ENCODE measurements around the gene GRB2. TPM values are rescaled to one million over a fixed set of nuclear protein-coding genes. Genes with fewer than 3 reads are reported as not detected.
"Not testable (repeated sequence)": the region's sequence is repeated elsewhere in the genome, so short reads cannot be mapped to it uniquely, and the experiment has no call there.

GRB2 gene
- total RNA-seq = 100 to 1,000 TPM; 180 to 352 (median 238) TPM
- polyA plus RNA-seq = 100 to 1,000 TPM in 1 of 3 donors, 10 to 100 TPM in 2; 66.8 to 117 (median 85.2) TPM
- long read RNA-seq, donor 1, transcript GRB2-202 (6 exons, 3,248 nt) = major isoform, 23 of 46 reads
- long read RNA-seq, donor 1, transcript GRB2-205 (5 exons, 3,182 nt) = minor isoform, 6 of 46 reads
- long read RNA-seq, donor 1, partial matches to known transcripts = 15 of 46 reads
- long read RNA-seq, donor 1, other reads (novel, unspliced or antisense) = 0 of 46 reads
- long read RNA-seq, donor 2, transcript GRB2-205 (5 exons, 3,182 nt) = minor isoform, 5 of 40 reads
- long read RNA-seq, donor 2, transcript GRB2-202 (6 exons, 3,248 nt) = major isoform, 35 of 40 reads
- long read RNA-seq, donor 2, partial matches to known transcripts = 0 of 40 reads
- long read RNA-seq, donor 2, other reads (novel, unspliced or antisense) = 0 of 40 reads

GRCh38 chr17:75405365-75406221 lies at the start of gene GRB2:
Gene GRB2 (minus strand): TSS chr17:75405678. CDS start chr17:75393628, 12,050 bp downstream.
- intact Hi-C loops (cut with DNase I; ENCODE audit: low total_unique reads) = no loop called here
- Histone ChIP-seq H3K9me3 (no peaks in the 10 kb centered on the region), H3K36me3 (peaks cover 0 to 3% (median 0%) of the 10 kb centered on the region in 6 donors), H3K4me3 (peak within 1 kb of the TSS; percentile 78 to 99 (median 97)), H3K4me1 (peaks cover 33 to 63% (median 47%) of the 10 kb centered on the region in 6 donors), H3K27me3 (replicated peaks in 1 of 7) (no peaks in the 10 kb centered on the region), H3K27ac (peak within 1 kb of the TSS; percentile 97 to 100 (median 98))
- 0 to 1% (median 1%) methylated on average over 50 to 74 of the region's 74 CpGs for WGBS, 5 donors
- peak; percentile 100 for DNase-seq
- TF ChIP-seq CTCF (IDR thresholded peaks at IDR 0.05 in 8 of 11, conservative IDR thresholded peaks at IDR 0.05 in 3 of 11) (peak in 6 of 11 experiments; percentile 4 to 66 (median 54)), POLR2A (IDR thresholded peaks at IDR 0.05) (peak; percentile 76 to 89 (median 81)), POLR2AphosphoS5 (IDR thresholded peaks at IDR 0.05) (peak; percentile 98 to 99 (median 98))

- H3K27ac ChIP-seq = not testable (repeated sequence)
These were observed 49.2 kb upstream of the GRB2 start for GRCh38 chr17:75454672-75455071.

GRCh38 chr17:75454193-75454592 lies 48.7 kb upstream of the GRB2 start:
- Histone ChIP-seq H3K36me3 (no peaks in the 10 kb centered on the region), H3K4me1 (peaks cover 9 to 34% (median 25%) of the 10 kb centered on the region in 6 donors), H3K27me3 (replicated peaks in 1 of 7) (no peaks in the 10 kb centered on the region), H3K4me3 (no peak overlapping the region), H3K27ac (no peak overlapping the region), H3K9me3 (no peaks in the 10 kb centered on the region)
- intact Hi-C loops (cut with DNase I; ENCODE audit: low total_unique reads) = no loop called here
- no peak for DNase-seq
- no peak for TF ChIP-seq POLR2A (IDR thresholded peaks at IDR 0.05)
- TF ChIP-seq POLR2AphosphoS5 (IDR thresholded peaks at IDR 0.05) = no peak
- no peak for TF ChIP-seq CTCF (IDR thresholded peaks at IDR 0.05 in 8 of 11, conservative IDR thresholded peaks at IDR 0.05 in 3 of 11)

More at GRCh38 chr17:75454672-75455071, 49.2 kb upstream of the GRB2 start:
- H3K4me1 ChIP-seq = peaks cover 9 to 39% (median 30%) of the 10 kb centered on the region in 6 donors
- DNase-seq; intact Hi-C loops (cut with DNase I; ENCODE audit: low total_unique reads); H3K27me3 ChIP-seq (replicated peaks in 1 of 7); H3K9me3 ChIP-seq; H3K4me3 ChIP-seq; H3K36me3 ChIP-seq: not testable (repeated sequence)
- 94 to 100% (median 99%) methylated on average over 3 of the region's 3 CpGs for WGBS, 5 donors

- H3K9me3 ChIP-seq = no peaks in the 10 kb centered on the region
- no peak overlapping the region for H3K27ac ChIP-seq
- intact Hi-C loops (cut with DNase I; ENCODE audit: low total_unique reads) = no loop called here
- no peak for DNase-seq
- no peaks in the 10 kb centered on the region for H3K36me3 ChIP-seq
- H3K27me3 ChIP-seq (replicated peaks in 1 of 7) = no peaks in the 10 kb centered on the region
- H3K4me1 ChIP-seq = peaks cover 0 to 12% (median 0%) of the 10 kb centered on the region in 6 donors
- 86 to 98% (median 95%) methylated on average over 4 of the region's 4 CpGs for WGBS, 5 donors
- no peak overlapping the region for H3K4me3 ChIP-seq
- TF ChIP-seq POLR2AphosphoS5 (IDR thresholded peaks at IDR 0.05) (no peak), POLR2A (IDR thresholded peaks at IDR 0.05) (no peak), CTCF (IDR thresholded peaks at IDR 0.05 in 8 of 11, conservative IDR thresholded peaks at IDR 0.05 in 3 of 11) (no peak)
These were observed 44.8 kb upstream of the GRB2 start for GRCh38 chr17:75450270-75450669.

Measured in spleen (tissue), 13 donors.